Heart left ventricle (tissue), 16 donors: ENCODE results near the gene ALS2CL. TPM values are rescaled to one million over a fixed set of nuclear protein-coding genes. Genes with fewer than 3 reads are reported as not detected.

Source experiments
- ATAC-seq, 4 donors: fragments of 200-7000 bp; cut with Tn5 transposase; one replicate each; pipeline ENCODE4 v1.9.1; 2020 to 2022; ENCODE audit warnings: moderate library complexity in 4 of 4, mild to moderate bottlenecking in 3 of 4, moderate number of reproducible peaks in 1 of 4
- DNase-seq, 5 donors: peaks; one replicate each; pipeline ENCODE4 v3.0.0-alpha.2; 2020
- H3K27ac ChIP-seq, 12 donors: fragments of 200-600 bp; sonication (generic) in 4 of 12; one replicate each; pipeline versions ENCODE4 v1.5.0 to v1.8.0; 2016 to 2022; ENCODE audit warnings: mild to moderate bottlenecking in 2 of 12
- H3K27me3 ChIP-seq, 9 donors: fragments of 200-600 bp; sonication (generic) in 2 of 9; one replicate each; pipeline versions ENCODE4 v1.5.1 to v1.8.0; 2016 to 2022; ENCODE audit warnings: mild to moderate bottlenecking in 3 of 9
- H3K36me3 ChIP-seq, 9 donors: fragments of 200-600 bp; sonication (generic) in 2 of 9; one replicate each; pipeline versions ENCODE4 v1.5.0 to v1.8.0; 2018 to 2022; ENCODE audit warnings: mild to moderate bottlenecking in 2 of 9
- H3K4me1 ChIP-seq, 12 donors: fragments of 200-600 bp; sonication (generic) in 4 of 12; one replicate each; pipeline versions ENCODE4 v1.5.0 to v1.8.0; 2016 to 2022; ENCODE audit warnings: mild to moderate bottlenecking in 3 of 12
- H3K4me3 ChIP-seq, 12 donors: fragments of 200-600 bp; sonication (generic) in 4 of 12; one replicate each; pipeline versions ENCODE4 v1.5.0 to v1.8.0; 2017 to 2022; ENCODE audit warnings: mild to moderate bottlenecking in 9 of 12, moderate library complexity in 4 of 12
- H3K9me3 ChIP-seq, 12 donors: fragments of 200-600 bp; sonication (generic) in 4 of 12; one replicate each; pipeline versions ENCODE4 v1.5.0 to v1.8.0; 2016 to 2022; ENCODE audit warnings: mild to moderate bottlenecking in 1 of 12
- CTCF ChIP-seq, 12 donors: fragments of 200-600 bp; sonication (generic) in 4 of 12; IDR thresholded peaks; one replicate each; pipeline versions ENCODE4 v1.5.0 to v1.8.0; 2018 to 2022; ENCODE audit warnings: antibody characterized with exemption in 12 of 12, mild to moderate bottlenecking in 5 of 12
- POLR2A ChIP-seq, 2 donors: fragments of 450-650 bp; IDR thresholded peaks; one replicate each; pipeline ENCODE4 v1.6.1; 2017; ENCODE audit warnings: antibody characterized with exemption in 2 of 2, mild to moderate bottlenecking in 2 of 2, moderate library complexity in 2 of 2
- WGBS, 4 donors: extraction: QIAGEN DNeasy Blood & Tissue Kit in 2 of 4; methylation state at CpG; one replicate each; pipeline versions ENCODE4 v1.1.5 to v1.1.7; 2013 to 2018; 5-methylcytosine and 5-hydroxymethylcytosine counted together
- intact Hi-C, 10 donors: fragments of 100-400 bp; cut with DNase I; formaldehyde crosslinking; loops; one replicate each; pipeline versions ENCODE4 v1.11.1 to v1.14.2; 2022
- polyA plus RNA-seq, 2 donors: library from polyadenylated mRNA; stranded (reverse); fragments of 200-250 nt; gene quantifications; one replicate each; pipeline ENCODE4 v1.2.3, GENCODE V29; 2013
- total RNA-seq, 9 donors: library from RNA; depleted of rRNA in 2 of 9; stranded (reverse); fragments of >200 nt in 2 of 9; fragmentation: NEBNext Ultra II Directional in 3 of 9; extraction: Animal tissue kit (Norgen Biotek cat#: 25700) in 3 of 9; gene quantifications; one replicate each; pipeline versions ENCODE4 v1.1.0 to v1.2.4, GENCODE V29; 2016 to 2023
- donor health status: ischemic (EF 13 %, LVEDD 7.1; RV severe dilation, severe dysfunction).
- donor health status: healthy with polysubstance abuse.
- donor health status: DM: no; HTN: yes; CAD: no.
- donor health status: DM: no; HTN: no; CAD: no.
- donor health status: ischemic (EF 25% LVEDD 6.9; RV normal size, moderate dysfunction).
- donor health status: ischemic (EF 25% LVEDD 5.7; RV mildly dilated, moderate dysfunction).
- donor health status: healthy.
- donor health status: DM: yes; HTN: yes; CAD: no.
- donor health status: ischemic (EF 35%, LVEDD 5.7; RV mildly dilated, moderate dysfunction).
- donor health status: nonischemic (EF 11% LVEDD 7.7; RV severe dilation, severe dysfunction).
- donor health status: DM: yes; HTN: yes; CAD: no.
- donor health status: PGD.
- donor health status: ischemic (EF 29% LVEDD 5.4; RV normal size, mild dysfunction).
- donor health status: nonischemic (EF 23%, LVEDD 6.1; RV moderate dilation, normal function).

Gene ALS2CL
- total and polyA plus RNA-seq, 11 donors, result 11.8 to 40.7 (median 25.4) TPM

GRCh38 chr3:46634856-46635255 lies 58.6 kb downstream of the ALS2CL start:
- 51 to 64% (median 57%) methylated on average over 3 of the region's 3 CpGs for WGBS, 4 donors
- no peaks in the 10 kb centered on the region for H3K36me3 ChIP-seq
- DNase-seq (no peak), ATAC-seq (no peak)
- peaks cover 0 to 8% (median 4%) of the 10 kb centered on the region in 12 donors for H3K4me1 ChIP-seq
- no peaks in the 10 kb centered on the region for H3K27me3 ChIP-seq
- H3K9me3 ChIP-seq, result peaks cover 0 to 10% (median under 1%) of the 10 kb centered on the region in 12 donors
- no peak overlapping the region for H3K4me3 ChIP-seq
- intact Hi-C loops, result loop anchor here in 4 of 10 donors (5.0 to 10.0 kb wide), 3 partner anchors 68 to 148 kb away; partner anchors contain the start of gene LRRC2 (in 3 of the 4)
- no peak overlapping the region for H3K27ac ChIP-seq
- TF ChIP-seq CTCF (IDR thresholded peaks at IDR 0.05) (no peak), POLR2A (IDR thresholded peaks at IDR 0.05) (no peak)

- no peaks in the 10 kb centered on the region for H3K36me3 ChIP-seq
- no peaks in the 10 kb centered on the region for H3K27me3 ChIP-seq
- no peak overlapping the region for H3K27ac ChIP-seq
- DNase-seq, result peak in 1 of 5 donors; percentile 37
- peaks cover 0 to 15% (median 9%) of the 10 kb centered on the region in 12 donors for H3K4me1 ChIP-seq
- H3K9me3 ChIP-seq, result no peaks in the 10 kb centered on the region
- ATAC-seq, result peak in 3 of 4 donors; percentile 4 to 66 (median 63)
- 51 to 81% (median 59%) methylated on average over 1 of the region's 1 CpG for WGBS, 4 donors
- TF ChIP-seq CTCF (IDR thresholded peaks at IDR 0.05) (peak in 1 of 12 donors; percentile 12), POLR2A (IDR thresholded peaks at IDR 0.05) (no peak)
- H3K4me3 ChIP-seq, result no peak overlapping the region
- intact Hi-C loops, result loop anchor here in 4 of 10 donors (5.0 to 10.0 kb wide), 3 partner anchors 65 to 145 kb away; partner anchors contain the start of gene LRRC2 (in 3 of the 4)
Measured at GRCh38 chr3:46632792-46633191, 60.7 kb downstream of the ALS2CL start.

GRCh38 chr3:46629551-46630517 lies 63.6 kb downstream of the ALS2CL start:
- H3K27ac ChIP-seq, result peak overlapping the region in 11 of 12 donors; percentile 47 to 68 (median 62)
- H3K4me3 ChIP-seq, result peak overlapping the region in 9 of 12 donors; percentile 28 to 54 (median 40)
- peaks cover 0 to 15% (median 9%) of the 10 kb centered on the region in 12 donors for H3K4me1 ChIP-seq
- intact Hi-C loops, result loop anchor here (1.0 to 10.0 kb wide), 9 partner anchors 55 to 145 kb away; partner anchors contain the start of gene LRRC2 (in 4 of the 10)
- TF ChIP-seq CTCF (IDR thresholded peaks at IDR 0.05) (peak; percentile 89 to 100 (median 98)), POLR2A (IDR thresholded peaks at IDR 0.05) (no peak)
- peak; percentile 80 to 94 (median 91) for ATAC-seq
- WGBS, 4 donors, result 14 to 23% (median 17%) methylated on average over 26 to 36 of the region's 36 CpGs
- peaks cover 0 to 3% (median 0%) of the 10 kb centered on the region in 9 donors for H3K27me3 ChIP-seq
- H3K36me3 ChIP-seq, result no peaks in the 10 kb centered on the region
- no peaks in the 10 kb centered on the region for H3K9me3 ChIP-seq
- peak; percentile 74 to 92 (median 86) for DNase-seq
